Erythroblast (primary cell): Measurements from ENCODE around the gene SIGLEC9.

Experiments used
- GATA1 ChIP-seq: IDR thresholded peaks from 2 replicates; pipeline ENCODE4 v1.6.1; 2011; ENCODE audit warnings: low read depth, mild to moderate bottlenecking, control low read depth, low read length, moderate library complexity
- POLR2A ChIP-seq: IDR thresholded peaks from 2 replicates; pipeline ENCODE4 v1.6.1; 2011; ENCODE audit warnings: mild to moderate bottlenecking, low read length

- no peak for TF ChIP-seq POLR2A
- TF ChIP-seq GATA1, result no peak
These were observed 29.9 kb upstream of the SIGLEC9 start for GRCh38 chr19:51094696-51095279.
